Vagina (tissue), 2 donors: ENCODE data around the gene MICAL2. TPM values are rescaled to one million over a fixed set of nuclear protein-coding genes. Genes with fewer than 3 reads are reported as not detected.

Experiments used
- DNase-seq, 2 donors: peaks; one replicate each; pipeline ENCODE4 v3.0.0-alpha.2; 2017; ENCODE audit errors: extremely low spot score in 2 of 2
- H3K27ac ChIP-seq: fragments of 200-600 bp; sonication (generic); one replicate; pipeline ENCODE4 v1.5.1; 2019
- H3K27me3 ChIP-seq: fragments of 200-600 bp; sonication (generic); one replicate; pipeline ENCODE4 v1.5.1; 2019
- H3K36me3 ChIP-seq, 2 donors: fragments of 200-600 bp; sonication (generic); one replicate each; pipeline ENCODE4 v1.5.1; 2017 to 2019
- H3K4me1 ChIP-seq: fragments of 200-600 bp; sonication (generic); one replicate; pipeline ENCODE4 v1.5.1; 2019
- H3K4me3 ChIP-seq, 2 donors: fragments of 200-600 bp; sonication (generic); 1 replicate in 1 of 2; 2 replicates in 1 of 2; pipeline ENCODE4 v1.5.1; 2016 to 2019
- H3K9me3 ChIP-seq: fragments of 200-600 bp; sonication (generic); one replicate; pipeline ENCODE4 v1.5.1; 2019
- POLR2A ChIP-seq, 2 donors: fragments of 450-650 bp; IDR thresholded peaks; one replicate each; pipeline ENCODE4 v1.6.1; 2017; ENCODE audit warnings: antibody characterized with exemption in 2 of 2, mild to moderate bottlenecking in 2 of 2, moderate library complexity in 2 of 2
- POLR2AphosphoS5 ChIP-seq, 2 donors: sonication (generic); formaldehyde crosslinking; IDR thresholded peaks; one replicate each; pipeline ENCODE4 v1.9.0; 2017; ENCODE audit warnings: antibody characterized with exemption in 2 of 2, mild to moderate bottlenecking in 2 of 2, low read depth in 1 of 2; ENCODE audit not compliant: insufficient read depth in 1 of 2
- intact Hi-C: fragments of 100-400 bp; cut with DNase I; formaldehyde crosslinking; loops from one replicate; pipeline ENCODE4 v1.15.1; 2023
- total RNA-seq: library from RNA; depleted of rRNA; stranded (reverse); fragments of >200 nt; gene quantifications from one replicate; pipeline ENCODE4 v1.2.3, GENCODE V29; 2016
- TF ChIP-seq, protein P1 (sequence below), 3 experiments: fragments of 450-650 bp in 2 of 3; fragments of 200-600 bp in 1 of 3; sonication (generic) in 1 of 3; IDR thresholded peaks; one replicate each; pipeline ENCODE4 v1.5.1; 2017 to 2019; ENCODE audit warnings: antibody characterized with exemption in 3 of 3, mild to moderate bottlenecking in 2 of 3, moderate library complexity in 2 of 3

The MICAL2 gene
- total RNA-seq, 1 donor from 2014 or later = 41.7 TPM

DNA sequence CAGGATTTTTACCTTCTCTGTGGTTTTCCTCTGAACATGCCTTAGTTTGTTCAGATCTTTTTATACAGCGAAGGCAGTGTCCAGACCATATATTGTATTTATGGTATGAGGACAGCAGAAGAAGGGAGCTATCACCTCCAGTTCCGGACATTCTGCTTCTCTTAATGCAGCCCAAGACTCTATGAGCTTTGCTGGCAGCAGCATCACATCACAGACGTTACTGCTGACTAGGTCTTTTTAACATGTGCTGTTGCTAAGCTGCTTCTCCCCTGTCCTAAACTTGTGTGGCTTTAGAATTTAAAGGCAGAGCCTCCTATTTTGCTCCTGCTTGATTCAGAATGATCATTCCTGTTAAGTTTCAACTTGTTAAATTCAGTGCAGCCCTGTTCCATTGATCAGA lies 13.4 kb downstream of the MICAL2 start:
- TF ChIP-seq POLR2AphosphoS5 (IDR thresholded peaks at IDR 0.05; ENCODE audit: insufficient read depth in 1 of 2, low read depth in 1 of 2) = no peak
- TF ChIP-seq, protein P1, sequence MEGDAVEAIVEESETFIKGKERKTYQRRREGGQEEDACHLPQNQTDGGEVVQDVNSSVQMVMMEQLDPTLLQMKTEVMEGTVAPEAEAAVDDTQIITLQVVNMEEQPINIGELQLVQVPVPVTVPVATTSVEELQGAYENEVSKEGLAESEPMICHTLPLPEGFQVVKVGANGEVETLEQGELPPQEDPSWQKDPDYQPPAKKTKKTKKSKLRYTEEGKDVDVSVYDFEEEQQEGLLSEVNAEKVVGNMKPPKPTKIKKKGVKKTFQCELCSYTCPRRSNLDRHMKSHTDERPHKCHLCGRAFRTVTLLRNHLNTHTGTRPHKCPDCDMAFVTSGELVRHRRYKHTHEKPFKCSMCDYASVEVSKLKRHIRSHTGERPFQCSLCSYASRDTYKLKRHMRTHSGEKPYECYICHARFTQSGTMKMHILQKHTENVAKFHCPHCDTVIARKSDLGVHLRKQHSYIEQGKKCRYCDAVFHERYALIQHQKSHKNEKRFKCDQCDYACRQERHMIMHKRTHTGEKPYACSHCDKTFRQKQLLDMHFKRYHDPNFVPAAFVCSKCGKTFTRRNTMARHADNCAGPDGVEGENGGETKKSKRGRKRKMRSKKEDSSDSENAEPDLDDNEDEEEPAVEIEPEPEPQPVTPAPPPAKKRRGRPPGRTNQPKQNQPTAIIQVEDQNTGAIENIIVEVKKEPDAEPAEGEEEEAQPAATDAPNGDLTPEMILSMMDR (IDR thresholded peaks at IDR 0.05) = no peak
- no peak for TF ChIP-seq POLR2A (IDR thresholded peaks at IDR 0.05)
- no peaks in the 10 kb centered on the region for H3K36me3 ChIP-seq
- no peak overlapping the region for H3K27ac ChIP-seq
- peaks cover 16% of the 10 kb centered on the region for H3K4me1 ChIP-seq
- H3K9me3 ChIP-seq = no peaks in the 10 kb centered on the region
- no peak overlapping the region for H3K4me3 ChIP-seq
- no peaks in the 10 kb centered on the region for H3K27me3 ChIP-seq
- intact Hi-C loops = loop anchor here (5.0 kb wide), 1 partner anchor 289 kb away; no protein-coding TSS in a partner anchor
- DNase-seq = no peak

DNA sequence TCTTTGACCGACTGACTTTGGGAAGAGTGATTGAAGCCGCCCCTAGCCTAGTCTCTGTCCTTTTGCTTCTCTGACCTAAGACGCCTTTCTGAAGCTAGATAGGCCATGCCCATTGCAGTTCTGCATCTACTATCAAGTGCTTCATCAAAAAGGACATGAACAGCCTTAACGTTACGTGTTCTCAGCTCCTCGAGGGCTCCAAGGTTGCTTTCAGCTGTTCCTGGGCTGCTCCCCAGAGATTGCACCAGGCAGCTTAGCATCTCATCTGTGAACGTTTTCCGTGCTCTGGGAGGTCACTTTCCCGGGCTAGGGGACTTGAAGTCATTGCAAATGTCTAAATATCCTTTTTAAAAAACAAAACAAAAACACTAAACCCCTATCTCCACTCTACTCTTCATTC lies 13.9 kb downstream of the MICAL2 start:
- Histone ChIP-seq H3K27ac (no peak overlapping the region), H3K4me3 (no peak overlapping the region), H3K9me3 (no peaks in the 10 kb centered on the region), H3K27me3 (no peaks in the 10 kb centered on the region), H3K4me1 (peaks cover 16% of the 10 kb centered on the region), H3K36me3 (no peaks in the 10 kb centered on the region)
- intact Hi-C loops = loop anchor here (5.0 kb wide), 1 partner anchor 288 kb away; no protein-coding TSS in a partner anchor
- TF ChIP-seq, protein P1 (IDR thresholded peaks at IDR 0.05) = no peak
- no peak for TF ChIP-seq POLR2AphosphoS5 (IDR thresholded peaks at IDR 0.05; ENCODE audit: insufficient read depth in 1 of 2, low read depth in 1 of 2)
- TF ChIP-seq POLR2A (IDR thresholded peaks at IDR 0.05) = no peak
- DNase-seq = no peak

DNA sequence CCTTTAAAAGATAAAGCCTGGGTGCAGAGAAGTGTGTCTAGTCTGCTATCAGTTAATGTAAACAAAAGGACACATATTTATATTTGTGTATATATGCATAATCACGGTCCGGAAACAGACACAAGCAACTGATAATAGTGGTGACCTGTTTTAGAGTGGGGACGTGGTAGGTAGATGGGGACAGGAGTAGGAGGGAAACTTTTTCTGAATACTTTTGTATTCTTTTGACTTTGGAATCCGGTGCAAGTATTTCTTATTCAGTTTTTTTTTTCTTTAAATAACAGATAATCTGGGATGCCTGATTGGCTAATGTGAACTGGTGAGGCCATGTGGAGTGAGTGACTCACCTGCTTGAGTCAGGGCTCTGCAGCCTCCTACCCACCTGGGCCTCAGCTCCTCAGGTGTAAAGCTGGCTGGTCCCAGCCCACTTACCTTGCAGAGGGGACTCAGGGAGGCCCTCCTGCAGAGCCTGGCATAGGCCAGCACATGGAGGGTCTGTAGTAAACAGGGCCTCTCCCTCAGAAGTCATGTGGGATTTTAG lies 15.3 kb downstream of the MICAL2 start:
- H3K4me3 ChIP-seq = no peak overlapping the region
- H3K27me3 ChIP-seq = no peaks in the 10 kb centered on the region
- H3K9me3 ChIP-seq = no peaks in the 10 kb centered on the region
- no peak for TF ChIP-seq POLR2AphosphoS5 (IDR thresholded peaks at IDR 0.05; ENCODE audit: insufficient read depth in 1 of 2, low read depth in 1 of 2)
- TF ChIP-seq POLR2A (IDR thresholded peaks at IDR 0.05) = no peak
- TF ChIP-seq, protein P1 (IDR thresholded peaks at IDR 0.05) = no peak
- H3K27ac ChIP-seq = no peak overlapping the region
- no peaks in the 10 kb centered on the region for H3K36me3 ChIP-seq
- no peak for DNase-seq
- peaks cover 16% of the 10 kb centered on the region for H3K4me1 ChIP-seq
- intact Hi-C loops = no loop called here

DNA sequence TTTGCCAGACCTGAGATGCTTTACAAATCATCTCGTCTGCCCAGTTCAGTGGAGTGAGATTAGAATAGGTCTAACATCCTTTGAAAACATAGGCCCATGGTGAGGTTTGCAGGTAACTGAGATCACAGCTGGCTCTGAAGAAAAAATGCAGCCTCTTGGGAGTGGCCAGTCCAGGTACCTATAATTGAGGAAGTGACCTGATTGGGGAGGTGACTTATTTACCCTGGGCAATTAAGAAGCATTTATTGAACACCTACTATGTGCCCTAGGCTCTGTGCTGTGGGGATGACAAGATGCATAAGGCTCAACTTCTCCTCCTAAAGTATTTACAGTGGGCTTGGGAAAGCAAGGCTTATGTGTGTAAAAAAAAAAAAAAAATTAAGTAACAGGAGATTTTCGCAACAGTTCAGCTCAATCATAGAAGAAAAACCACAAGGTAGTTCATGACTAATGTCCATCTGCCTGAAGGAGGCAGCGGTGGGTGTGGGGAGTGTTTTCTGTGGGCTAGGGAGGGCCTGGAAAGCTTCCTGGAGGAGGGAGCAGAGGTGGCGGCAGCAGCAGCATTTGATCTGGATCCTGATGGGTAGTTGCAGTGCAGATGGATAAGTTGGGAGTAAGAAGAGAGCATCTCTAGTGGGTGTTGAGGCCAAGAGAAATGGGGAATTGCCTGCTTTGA lies 16.1 kb downstream of the MICAL2 start:
- H3K9me3 ChIP-seq = no peaks in the 10 kb centered on the region
- no peak overlapping the region for H3K27ac ChIP-seq
- H3K4me3 ChIP-seq = no peak overlapping the region
- H3K27me3 ChIP-seq = no peaks in the 10 kb centered on the region
- peaks cover 16% of the 10 kb centered on the region for H3K4me1 ChIP-seq
- no peak for DNase-seq
- no peaks in the 10 kb centered on the region for H3K36me3 ChIP-seq
- TF ChIP-seq POLR2A (IDR thresholded peaks at IDR 0.05) (no peak), POLR2AphosphoS5 (IDR thresholded peaks at IDR 0.05; ENCODE audit: insufficient read depth in 1 of 2, low read depth in 1 of 2) (no peak)
- TF ChIP-seq, protein P1 (IDR thresholded peaks at IDR 0.05) = no peak
- intact Hi-C loops = no loop called here
